AG04450 (cell line): ENCODE data around the gene SCFD2. TPM values are rescaled to one million over a fixed set of nuclear protein-coding genes. Genes with fewer than 3 reads are reported as not detected.
"Not testable (repeated sequence)": the region's sequence is repeated elsewhere in the genome, so short reads cannot be mapped to it uniquely, and the experiment has no call there.

Experiments used
- CTCF ChIA-PET: fragments of 300-600, 350-600 bp; formaldehyde crosslinking; extraction: SDS; loops from one replicate; lab custom pipeline; 2022; ENCODE audit warnings: antibody characterized with exemption, inconsistent platforms; lab: Charles Lee
- POLR2A ChIA-PET: fragments of 350-600 bp; formaldehyde crosslinking; extraction: SDS; loops from one replicate; lab custom pipeline; 2021; ENCODE audit warnings: antibody characterized with exemption, inconsistent platforms; lab: Yijun Ruan, JAX
- DNase-seq: peaks from one replicate; pipeline ENCODE4 v3.0.0-alpha.2; 2011; ENCODE audit warnings: low read depth, low spot score
- H3K27ac ChIP-seq: one replicate; pipeline ENCODE4 v1.5.1; 2012; ENCODE audit warnings: low read depth, low read length, control low read depth
- H3K27me3 ChIP-seq: one replicate; pipeline ENCODE4 v1.6.0; 2012; ENCODE audit warnings: low read length; ENCODE audit not compliant: control insufficient read depth, insufficient read depth
- H3K4me3 ChIP-seq: 2 replicates; pipeline ENCODE4 v1.5.1; 2011; ENCODE audit warnings: mild to moderate bottlenecking, low read depth, low read length, control low read depth
- H3K9me3 ChIP-seq: 2 replicates; pipeline ENCODE4 v1.5.1; 2012; ENCODE audit warnings: low read length; ENCODE audit not compliant: control insufficient read depth, insufficient read depth
- CTCF ChIP-seq: IDR thresholded peaks from 2 replicates; pipeline ENCODE4 v1.5.1; 2011; ENCODE audit warnings: low read depth, low read length, control low read depth, inconsistent platforms
- polyA plus RNA-seq: library from polyadenylated mRNA; depleted of rRNA; stranded (reverse); fragments of >200 nt; gene quantifications from 2 replicates; pipeline ENCODE4 v1.2.3, GENCODE V29; 2011

The SCFD2 gene
- polyA plus RNA-seq, 1 experiment, result 16.4 TPM

DNA sequence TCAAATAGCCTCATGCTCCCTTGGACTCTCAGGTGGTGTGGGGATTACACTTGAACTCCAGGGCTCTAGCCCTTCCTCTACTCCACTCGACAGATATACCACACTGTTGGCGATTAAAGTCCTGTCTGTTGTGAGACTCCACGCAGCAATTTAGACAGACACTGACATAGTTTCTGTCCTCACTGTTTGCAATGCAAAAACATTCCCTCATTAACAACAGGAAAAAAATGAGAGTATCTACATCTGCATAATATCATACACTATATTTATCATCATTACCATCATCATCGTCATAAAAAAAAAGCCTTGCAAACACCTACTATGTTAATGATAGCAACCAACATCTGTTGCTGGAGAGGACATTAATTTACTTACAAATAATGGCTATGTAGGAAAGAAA is 371.3 kb downstream of the SCFD2 start:
- POLR2A ChIA-PET, result no interaction called here
- no peak for DNase-seq
- CTCF ChIA-PET, result interaction anchor here (1.2 to 1.8 kb wide), 3 partner anchors 12 to 1239 kb away, joined by 4 read pairs; no protein-coding TSS in a partner anchor
- TF ChIP-seq CTCF, result no peak
- H3K4me3 ChIP-seq, result no peak overlapping the region
- no peak overlapping the region for H3K27ac ChIP-seq
- no peaks in the 10 kb centered on the region for H3K27me3 ChIP-seq
- H3K9me3 ChIP-seq, result no peaks in the 10 kb centered on the region; the same call in 1 of the 2 replicates

GRCh38 chr4:52993771-52994170 is 372.1 kb downstream of the SCFD2 start:
- no peak for DNase-seq
- CTCF ChIA-PET, result interaction anchor here (1.2 kb wide), 1 partner anchor 448 kb away, joined by 4 read pairs; no protein-coding TSS in a partner anchor
- H3K27me3 ChIP-seq, result no peaks in the 10 kb centered on the region
- POLR2A ChIA-PET, result no interaction called here
- no peak overlapping the region for H3K4me3 ChIP-seq
- H3K27ac ChIP-seq, result no peak overlapping the region
- no peaks in the 10 kb centered on the region; the same call in 1 of the 2 replicates for H3K9me3 ChIP-seq
- no peak for TF ChIP-seq CTCF

DNA sequence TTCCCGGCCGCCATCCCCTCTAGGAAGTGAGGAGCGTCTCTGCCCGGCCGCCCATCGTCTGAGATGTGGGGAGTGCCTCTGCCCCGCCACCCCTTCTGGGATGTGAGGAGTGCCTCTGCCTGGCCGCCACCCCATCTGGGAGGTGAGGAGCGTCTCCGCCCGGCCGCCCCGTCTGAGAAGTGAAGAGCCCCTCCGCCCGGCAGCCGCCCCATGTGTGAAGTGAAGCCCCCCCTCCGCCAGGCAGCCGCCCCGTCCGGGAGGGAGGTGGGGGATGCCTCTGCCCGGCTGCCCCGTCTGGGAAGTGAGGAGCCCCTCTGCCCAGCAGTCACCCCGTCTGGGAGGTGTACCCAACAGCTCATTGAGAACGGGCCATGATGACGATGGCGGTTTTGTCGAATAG is 373.3 kb downstream of the SCFD2 start:
- H3K9me3 ChIP-seq, H3K4me3 ChIP-seq, POLR2A ChIA-PET, H3K27me3 ChIP-seq, DNase-seq, H3K27ac ChIP-seq, CTCF ChIA-PET: not testable (repeated sequence)

- no peaks in the 10 kb centered on the region for H3K27me3 ChIP-seq
- no peak overlapping the region for H3K4me3 ChIP-seq
- no peaks in the 10 kb centered on the region; the same call in 1 of the 2 replicates for H3K9me3 ChIP-seq
- CTCF ChIA-PET, result interaction anchor here (0.5 to 1.4 kb wide), 2 partner anchors 9 to 785 kb away, joined by 3 to 4 read pairs; no protein-coding TSS in a partner anchor
- no peak for DNase-seq
- no peak overlapping the region for H3K27ac ChIP-seq
- no peak for TF ChIP-seq CTCF
- POLR2A ChIA-PET, result no interaction called here
Observed at GRCh38 chr4:52991472-52991871, 374.4 kb downstream of the SCFD2 start.

- Histone ChIP-seq H3K27me3 (no peaks in the 10 kb centered on the region), H3K4me3 (no peak overlapping the region), H3K27ac (no peak overlapping the region), H3K9me3 (no peaks in the 10 kb centered on the region; the same call in 1 of the 2 replicates)
- DNase-seq, result no peak
- ChIA-PET POLR2A (no interaction called here), CTCF (interaction anchor here (0.5 to 1.4 kb wide), 4 partner anchors 9 to 786 kb away, joined by 3 to 4 read pairs (median 4); no protein-coding TSS in a partner anchor)
- no peak for TF ChIP-seq CTCF
Observed at GRCh38 chr4:52990706-52991105, 375.2 kb downstream of the SCFD2 start.
